Ishikawa (cell line): Measurements from ENCODE around the gene STX18.

ENCODE experiments used
- CEBPB ChIP-seq: IDR thresholded peaks from 2 replicates; pipeline ENCODE4 v1.6.1; 2012
- CREB1 ChIP-seq: IDR thresholded peaks from 2 replicates; pipeline ENCODE4 v1.6.1; 2012; ENCODE audit warnings: low read depth
- EGR1 ChIP-seq: IDR thresholded peaks from 2 replicates; pipeline ENCODE4 v1.6.1; 2012
- EP300 ChIP-seq: IDR thresholded peaks from 2 replicates; pipeline ENCODE4 v1.6.1; 2012; ENCODE audit warnings: borderline replicate concordance
- FOXM1 ChIP-seq: IDR thresholded peaks from 2 replicates; pipeline ENCODE4 v1.6.1; 2012; ENCODE audit warnings: low read depth, borderline replicate concordance
- MAX ChIP-seq: IDR thresholded peaks from 2 replicates; pipeline ENCODE4 v1.6.1; 2012
- NFIC ChIP-seq: IDR thresholded peaks from 2 replicates; pipeline ENCODE4 v1.6.1; 2012
- RAD21 ChIP-seq: IDR thresholded peaks from 2 replicates; pipeline ENCODE4 v1.6.1; 2012; ENCODE audit warnings: low read depth
- REST ChIP-seq: IDR thresholded peaks from 2 replicates; pipeline ENCODE4 v1.6.1; 2012; ENCODE audit warnings: low read depth, mild to moderate bottlenecking
- TAF1 ChIP-seq: IDR thresholded peaks from 2 replicates; pipeline ENCODE4 v1.6.1; 2012; ENCODE audit warnings: low read depth, mild to moderate bottlenecking
- TCF12 ChIP-seq: IDR thresholded peaks from 2 replicates; pipeline ENCODE4 v1.6.1; 2012; ENCODE audit warnings: low read depth
- TEAD4 ChIP-seq: IDR thresholded peaks from 2 replicates; pipeline ENCODE4 v1.6.1; 2012
- USF1 ChIP-seq: IDR thresholded peaks from 2 replicates; pipeline ENCODE4 v1.6.1; 2012
- YY1 ChIP-seq: IDR thresholded peaks from 2 replicates; pipeline ENCODE4 v1.6.1; 2012; ENCODE audit warnings: low read depth
- ZBTB7A ChIP-seq: IDR thresholded peaks from 2 replicates; pipeline ENCODE4 v1.6.1; 2012; ENCODE audit warnings: low read depth

The STX18 gene

GRCh38 chr4:4390046-4390445, 151.8 kb downstream of the STX18 start:
- TF ChIP-seq TAF1, result no peak
- no peak for TF ChIP-seq YY1
- TF ChIP-seq EP300, result no peak
- no peak for TF ChIP-seq REST
- TF ChIP-seq USF1, result no peak
- no peak for TF ChIP-seq CREB1
- TF ChIP-seq CEBPB, result no peak
- TF ChIP-seq EGR1, result no peak
- no peak for TF ChIP-seq TEAD4
- no peak for TF ChIP-seq MAX
- TF ChIP-seq FOXM1, result no peak
- no peak for TF ChIP-seq ZBTB7A
- TF ChIP-seq TCF12, result no peak
- TF ChIP-seq NFIC, result no peak

GRCh38 chr4:4388836-4389575, 152.8 kb downstream of the STX18 start:
- TF ChIP-seq REST (no peak), USF1 (no peak), CEBPB (no peak), TCF12 (no peak), TAF1 (no peak), FOXM1 (no peak), TEAD4 (no peak), RAD21 (no peak), ZBTB7A (no peak), YY1 (no peak), MAX (no peak), NFIC (no peak)

DNA sequence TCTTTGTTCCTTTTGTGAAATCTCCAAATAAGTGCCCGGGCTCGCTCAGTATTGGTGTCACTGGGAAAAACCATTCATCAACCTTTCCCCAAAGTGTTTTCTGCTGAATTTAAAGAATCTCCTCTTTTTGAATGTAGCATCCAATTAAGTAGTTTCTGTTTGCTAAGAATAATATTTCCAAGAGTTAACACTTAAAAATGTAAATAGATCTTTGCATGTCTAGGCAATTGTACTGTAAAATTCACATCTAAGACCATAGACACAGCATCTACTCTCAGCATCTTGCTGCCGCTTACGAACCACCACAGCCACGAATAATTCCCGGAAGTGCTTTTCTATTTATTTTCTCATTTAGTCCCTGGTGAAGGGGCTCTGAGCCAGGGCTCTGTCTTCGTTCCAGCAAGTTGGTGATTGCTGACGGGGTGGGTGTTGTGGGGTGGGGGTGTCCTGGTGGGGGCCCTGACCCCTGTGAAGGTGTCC, 153.5 kb downstream of the STX18 start:
- TF ChIP-seq MAX (no peak), REST (no peak), ZBTB7A (no peak), TCF12 (no peak), USF1 (no peak), EGR1 (no peak), EP300 (no peak), CEBPB (no peak), TEAD4 (no peak), FOXM1 (no peak), RAD21 (no peak), TAF1 (no peak), CREB1 (no peak), NFIC (no peak), YY1 (no peak)
